Glomerular visceral epithelial cell (primary cell): ENCODE data around the gene GLIS1.

ENCODE experiments used
- DNase-seq: peaks from one replicate; pipeline ENCODE4 v3.0.0-alpha.2; 2016; ENCODE audit errors: extremely low spot score

The GLIS1 gene

DNA sequence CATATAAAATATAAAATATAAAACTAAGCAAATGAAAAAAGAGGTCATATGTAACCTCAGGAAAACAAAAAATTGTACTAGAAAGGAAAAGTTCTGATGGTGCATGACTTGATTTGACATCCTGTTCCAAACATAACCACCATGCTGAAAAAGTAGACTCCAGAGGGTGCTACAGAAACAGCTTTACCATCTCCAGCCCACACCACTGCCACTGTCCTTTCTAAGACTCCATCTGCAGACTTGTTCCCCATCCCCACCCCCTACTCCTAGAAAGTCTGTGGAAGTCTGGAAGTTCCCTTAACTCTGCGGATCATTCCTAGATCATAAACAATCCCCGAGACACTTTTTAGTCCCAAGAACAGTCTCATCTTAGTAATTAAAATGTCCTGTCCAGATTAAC, 20.5 kb downstream of the GLIS1 start:
- no peak for DNase-seq

DNA sequence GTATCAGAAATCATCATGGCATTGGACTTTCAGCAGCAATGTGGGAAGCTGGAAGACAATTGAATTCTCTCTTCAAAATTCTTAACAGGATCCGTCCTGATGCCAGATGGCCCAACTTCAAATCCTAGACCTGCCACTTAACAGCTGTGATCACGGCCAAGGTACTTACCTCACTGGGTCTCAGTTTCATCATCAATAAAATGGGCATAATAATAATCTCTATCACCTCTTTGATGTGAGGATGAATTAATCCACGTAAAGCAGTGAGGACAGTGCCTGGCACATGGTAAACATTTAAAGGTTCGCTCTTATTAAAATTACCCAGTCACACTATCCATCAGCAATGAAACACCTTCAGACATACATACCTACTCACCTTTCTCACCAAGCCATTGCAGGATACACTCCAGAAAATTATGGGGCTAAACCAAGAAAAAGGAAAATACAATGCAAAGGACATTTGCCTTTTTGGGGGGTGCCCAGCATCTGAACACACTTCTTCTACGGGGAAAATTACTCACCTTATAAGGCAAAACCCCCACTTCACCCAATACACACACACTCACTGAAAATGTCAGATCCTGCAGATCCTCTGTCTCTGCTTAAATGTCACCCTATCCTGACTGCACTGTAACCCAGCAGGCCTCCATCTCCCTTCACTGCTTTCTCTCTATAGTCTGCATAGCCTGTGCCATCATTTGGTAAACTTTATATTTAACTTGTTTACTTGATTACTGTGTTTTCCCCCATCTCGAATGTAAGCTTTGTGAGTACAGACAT, 21.7 kb downstream of the GLIS1 start:
- no peak for DNase-seq

DNA sequence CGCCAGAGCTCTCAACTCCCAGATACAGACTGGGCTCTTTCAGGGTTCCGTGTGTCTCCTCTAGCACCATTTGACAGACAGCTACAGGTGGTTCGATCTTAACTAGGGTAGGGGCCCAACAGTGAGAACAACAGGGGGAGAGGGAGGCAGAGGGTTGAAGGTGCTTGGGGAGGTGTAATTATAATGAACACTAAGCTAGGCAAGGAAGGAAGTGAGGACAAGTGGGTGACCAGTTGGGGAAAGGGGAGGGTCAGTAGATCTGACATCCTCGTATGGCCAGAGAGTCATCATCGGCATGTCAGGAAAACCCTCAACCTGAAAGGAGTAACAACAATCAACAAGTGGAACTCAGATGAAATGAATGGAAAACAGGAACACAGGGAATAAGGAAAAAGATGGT, 22.8 kb downstream of the GLIS1 start:
- DNase-seq = no peak

DNA sequence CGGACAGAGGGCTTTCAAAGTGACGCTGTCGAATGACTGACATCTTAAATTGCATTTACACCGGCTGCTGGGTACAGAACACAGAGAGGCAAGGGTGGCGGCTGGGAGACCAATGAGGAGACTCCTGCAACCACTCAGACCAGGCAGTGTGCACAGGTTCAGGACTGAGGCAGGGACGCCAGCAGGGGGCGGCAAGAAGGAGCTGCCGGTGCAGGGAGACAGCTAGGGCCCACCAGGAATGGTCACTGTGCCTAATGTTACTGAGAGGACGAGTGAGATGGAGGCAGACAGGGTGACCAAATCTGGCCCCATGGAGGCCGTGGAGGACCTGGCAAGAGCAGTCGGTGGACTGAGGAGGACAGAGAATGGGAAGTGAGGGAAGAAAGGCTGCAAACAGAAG, 23.5 kb downstream of the GLIS1 start:
- no peak for DNase-seq

DNA sequence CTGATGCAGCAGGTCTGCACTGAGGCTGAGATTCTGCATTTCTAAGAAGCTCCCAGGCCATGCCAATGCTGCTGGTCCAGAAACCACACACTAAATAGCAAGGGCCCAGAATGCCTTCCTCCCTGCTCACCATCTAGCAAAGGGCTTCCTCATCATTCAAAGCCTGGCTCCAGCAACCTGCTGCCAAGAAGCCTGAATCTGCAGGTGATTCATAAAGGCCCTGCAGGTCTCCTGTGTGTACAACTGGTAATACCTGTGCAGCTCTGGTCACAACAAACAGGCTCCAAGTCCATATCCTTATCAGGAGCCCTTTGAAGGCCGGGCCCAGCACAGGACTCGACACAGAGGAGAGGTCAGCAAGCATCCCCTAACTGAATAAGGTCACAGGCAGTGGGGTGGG, 26.7 kb downstream of the GLIS1 start:
- DNase-seq = no peak

DNA sequence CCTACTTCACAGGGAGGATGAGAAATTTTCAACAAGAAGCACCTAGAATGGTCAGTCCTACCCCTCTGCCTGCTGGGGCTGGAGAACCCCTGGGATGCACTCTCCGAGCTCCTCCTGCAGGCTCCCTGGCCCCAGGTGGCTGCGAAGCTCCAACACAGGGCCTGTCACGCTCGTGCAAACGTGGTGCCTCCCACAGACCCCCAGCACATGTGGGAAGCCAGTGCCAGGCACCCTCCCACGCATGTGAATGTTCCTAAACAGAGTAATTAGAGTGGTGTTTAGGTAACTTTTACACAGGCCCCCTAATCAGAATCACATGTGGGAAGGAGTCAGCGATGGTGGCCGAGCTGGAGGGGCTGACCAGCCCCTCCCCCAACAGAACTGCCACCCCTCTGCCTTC, 28.4 kb downstream of the GLIS1 start:
- no peak for DNase-seq

DNA sequence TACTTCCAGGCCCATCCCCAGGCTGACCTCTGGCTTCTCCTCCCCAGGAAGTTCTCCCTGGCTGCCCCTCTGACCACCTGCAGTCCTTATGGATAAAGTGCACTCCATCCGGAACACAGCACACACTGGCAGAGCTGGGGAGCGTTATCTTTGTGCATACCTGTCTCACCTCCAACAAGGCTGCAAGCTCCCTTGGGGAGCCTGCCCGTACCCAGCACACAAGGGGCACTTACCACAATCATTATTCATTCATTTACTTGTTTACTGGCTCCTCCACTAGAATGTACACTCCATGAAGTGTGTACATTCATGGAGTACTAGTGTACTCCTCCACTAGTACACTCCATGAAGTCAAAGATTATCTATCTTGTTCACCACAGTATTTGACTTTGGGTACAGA, 30.3 kb downstream of the GLIS1 start:
- DNase-seq = no peak

DNA sequence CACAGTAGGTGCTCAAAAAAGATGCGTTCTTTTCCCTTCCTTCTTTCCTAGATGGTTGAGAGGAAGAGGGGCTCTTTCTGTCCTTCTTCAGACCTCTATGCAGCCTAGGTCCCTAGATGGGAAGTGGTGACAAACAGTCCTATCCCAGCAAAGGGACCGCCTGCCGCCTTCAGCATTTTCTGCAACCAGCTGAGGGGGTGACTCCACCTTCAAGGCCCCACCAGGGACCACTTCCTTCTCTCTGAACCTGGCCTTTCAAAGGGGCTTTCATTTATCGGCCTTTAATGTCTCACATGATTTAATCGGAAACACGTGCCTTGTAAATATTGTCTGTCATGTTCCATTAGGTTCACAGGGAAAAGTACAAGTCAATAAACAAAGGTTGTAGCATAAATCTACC, 32.6 kb downstream of the GLIS1 start:
- DNase-seq = no peak

DNA sequence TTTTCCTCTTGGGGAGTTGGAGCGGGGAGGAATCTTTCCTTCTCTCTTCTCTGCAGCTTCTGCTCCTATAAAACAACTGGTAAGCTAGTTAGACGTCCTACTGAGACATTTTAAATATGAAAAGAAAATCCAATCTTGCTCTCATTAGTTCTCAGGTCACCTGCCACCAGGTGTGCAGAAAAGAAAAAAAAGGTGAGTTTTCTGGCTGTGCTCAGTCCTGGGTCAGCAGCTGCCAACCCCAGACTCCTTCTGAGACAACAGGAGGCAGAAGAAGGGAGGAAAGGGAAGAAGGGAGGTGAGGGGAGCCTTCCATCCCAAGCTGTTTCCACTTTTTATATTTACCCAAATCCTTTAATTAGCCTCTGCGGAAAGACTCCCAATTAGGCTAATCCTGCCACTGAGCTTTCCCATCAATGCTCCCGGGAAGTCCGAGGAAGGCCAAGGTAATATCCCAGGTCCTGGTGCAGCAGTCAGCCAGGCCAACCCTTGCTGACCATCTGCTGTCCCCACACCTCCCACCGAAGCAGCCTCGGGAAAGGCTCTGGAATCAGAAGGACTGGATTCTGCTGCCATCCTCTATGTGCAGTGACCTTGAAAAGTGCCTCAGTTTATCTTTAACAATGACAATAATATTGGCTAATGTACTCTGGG, 33.4 kb downstream of the GLIS1 start:
- no peak for DNase-seq

DNA sequence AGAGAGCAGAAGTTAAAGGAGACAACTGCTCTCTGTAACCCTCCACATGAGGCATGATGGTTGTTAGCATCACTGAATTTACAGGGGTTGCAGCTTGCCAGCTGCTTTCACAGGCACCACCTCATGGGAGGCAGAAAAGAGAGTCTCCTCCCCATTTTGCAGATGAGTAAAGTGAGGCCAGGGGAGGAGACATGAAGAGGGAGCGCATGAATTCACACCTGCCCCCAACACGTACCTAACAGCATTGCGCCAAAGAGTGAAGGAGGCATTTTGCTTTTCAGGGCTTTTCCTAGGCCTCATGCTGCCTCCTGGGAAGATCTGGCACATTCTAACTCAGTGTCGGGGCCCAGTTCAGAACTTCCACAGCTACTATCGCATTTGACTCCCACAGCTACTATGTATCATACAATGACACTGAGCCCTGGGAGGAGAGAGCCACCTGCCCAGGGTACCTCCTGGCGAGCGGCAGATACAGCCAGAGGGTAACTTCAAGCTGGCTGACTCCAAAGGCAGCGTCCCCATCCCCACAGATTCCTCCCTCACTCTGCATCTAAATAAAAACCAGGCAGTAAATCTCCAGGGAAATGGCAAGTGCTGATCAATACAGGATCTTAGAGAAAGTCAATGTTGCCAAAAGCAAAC, 34.0 kb downstream of the GLIS1 start:
- no peak for DNase-seq

DNA sequence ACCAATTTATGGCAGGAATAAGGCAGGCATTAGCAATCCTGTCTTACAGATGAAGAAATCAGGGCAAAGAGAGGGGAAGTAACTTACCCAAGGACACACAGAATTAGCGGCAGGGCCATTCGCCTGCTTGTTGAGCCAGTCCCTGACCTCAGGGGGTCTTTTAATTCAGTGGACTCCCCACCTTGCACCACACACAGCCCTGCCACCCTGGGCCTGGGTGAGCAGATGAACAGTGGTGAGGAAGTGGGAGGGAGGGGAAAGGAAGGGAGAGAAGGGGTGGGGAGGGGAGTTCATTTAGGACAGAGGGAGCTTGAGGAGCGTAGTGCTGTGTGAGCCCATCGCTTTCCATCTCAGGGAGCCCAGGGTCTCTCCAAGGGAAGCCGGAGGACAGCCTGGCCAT, 34.7 kb downstream of the GLIS1 start:
- DNase-seq = no peak

DNA sequence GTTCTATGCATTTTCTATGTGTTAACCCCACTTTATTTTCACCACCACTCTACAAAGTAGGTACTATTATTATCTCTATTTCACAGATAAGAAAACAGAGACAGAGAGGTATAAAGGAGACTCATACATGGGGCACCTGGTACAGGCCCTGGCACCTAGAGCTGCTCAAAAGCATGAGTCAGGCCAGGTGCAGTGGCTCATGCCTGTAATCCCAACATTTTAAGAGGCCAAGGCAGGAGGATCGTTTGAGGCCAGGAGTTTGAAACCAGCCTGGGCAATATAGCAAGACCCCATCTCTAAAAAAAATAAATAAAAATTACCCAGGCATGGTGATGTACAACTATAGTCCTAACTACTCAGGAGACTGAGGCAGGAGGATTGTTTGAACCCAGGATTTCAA, 35.8 kb downstream of the GLIS1 start:
- DNase-seq = no peak

DNA sequence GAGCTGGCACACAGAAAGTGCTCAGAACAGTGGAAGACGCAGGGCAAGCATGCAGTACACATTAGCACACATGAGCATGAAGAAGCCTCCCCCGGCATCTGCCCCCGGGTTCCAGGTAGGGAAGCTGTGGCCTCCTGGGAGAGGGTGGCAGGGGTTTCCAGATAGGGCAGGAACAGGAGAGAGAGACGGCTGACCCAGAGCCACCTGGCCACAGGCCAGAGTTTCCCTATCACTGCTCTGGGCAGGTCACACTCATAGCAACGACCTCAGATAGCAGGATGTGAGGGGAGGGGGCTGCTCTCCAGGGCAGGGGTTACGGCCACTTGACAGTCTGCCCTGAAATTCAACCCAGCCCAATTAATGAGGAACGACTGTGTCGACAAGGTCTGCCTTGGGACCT, 36.6 kb downstream of the GLIS1 start:
- no peak for DNase-seq

DNA sequence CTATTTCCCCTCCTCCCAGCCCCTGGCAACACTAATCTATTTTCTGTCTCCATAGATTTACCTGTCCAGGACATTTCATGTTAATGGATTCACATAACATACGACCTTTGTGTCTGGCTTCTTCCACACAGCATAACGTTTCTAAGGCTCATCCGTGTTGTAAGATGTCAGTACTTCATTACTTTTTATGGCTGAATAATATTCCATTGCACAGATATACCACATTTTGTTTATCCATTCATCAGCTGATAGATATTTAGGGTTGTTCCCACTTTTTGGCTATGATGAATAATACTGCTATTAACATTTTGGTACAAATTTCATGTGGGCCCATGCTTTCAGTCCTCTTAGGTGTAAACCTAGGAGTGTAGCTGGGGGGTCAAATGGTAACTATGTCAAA, 38.2 kb downstream of the GLIS1 start:
- no peak for DNase-seq

DNA sequence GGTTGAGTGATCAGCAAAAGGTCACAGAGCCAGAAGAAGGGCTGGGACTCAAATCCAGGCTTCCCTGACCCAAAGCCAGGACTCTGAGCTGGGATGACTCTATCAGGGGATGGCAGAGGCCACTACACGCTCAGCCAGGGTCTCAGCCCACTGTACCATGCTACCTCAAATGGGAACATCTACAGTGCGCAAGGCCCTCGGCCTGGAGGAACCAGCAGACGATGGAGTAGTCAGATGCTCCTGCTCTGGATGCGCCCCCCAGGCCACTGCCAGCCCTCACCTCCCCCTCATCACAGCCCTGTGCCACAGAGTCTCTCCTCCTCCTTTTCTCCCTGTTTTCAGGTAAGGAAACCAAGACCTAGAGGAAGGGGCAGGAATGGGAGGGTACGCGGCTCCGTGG, 39.0 kb downstream of the GLIS1 start:
- DNase-seq = no peak

DNA sequence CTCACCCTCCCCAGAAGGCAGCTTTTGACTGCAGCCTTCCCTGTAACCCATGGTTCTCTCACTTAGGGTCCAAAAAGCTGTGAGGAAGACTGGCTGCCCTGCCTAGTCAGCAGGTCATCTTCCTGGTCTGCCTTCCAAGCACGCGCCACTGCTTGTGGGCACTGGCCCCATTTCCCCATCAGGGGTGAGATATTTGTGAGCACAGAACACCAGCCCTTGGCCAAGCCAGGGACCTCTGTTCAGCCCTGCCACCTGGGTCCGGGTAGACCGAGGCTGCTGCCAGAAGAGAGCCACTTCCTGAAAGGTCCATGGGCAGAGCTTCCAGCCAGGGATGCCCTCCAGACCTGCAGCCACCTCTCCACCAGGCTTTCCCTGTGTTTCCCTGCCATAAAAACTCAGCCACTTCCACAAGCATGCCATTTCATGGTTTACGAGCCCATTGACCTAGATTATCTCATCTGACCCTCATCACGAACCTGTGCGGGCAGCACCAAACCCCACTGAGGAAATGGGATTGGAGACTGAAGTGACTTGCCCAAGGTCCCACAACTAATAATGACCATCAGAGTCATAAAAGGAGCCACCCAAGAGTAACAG, 40.5 kb downstream of the GLIS1 start:
- DNase-seq = no peak

DNA sequence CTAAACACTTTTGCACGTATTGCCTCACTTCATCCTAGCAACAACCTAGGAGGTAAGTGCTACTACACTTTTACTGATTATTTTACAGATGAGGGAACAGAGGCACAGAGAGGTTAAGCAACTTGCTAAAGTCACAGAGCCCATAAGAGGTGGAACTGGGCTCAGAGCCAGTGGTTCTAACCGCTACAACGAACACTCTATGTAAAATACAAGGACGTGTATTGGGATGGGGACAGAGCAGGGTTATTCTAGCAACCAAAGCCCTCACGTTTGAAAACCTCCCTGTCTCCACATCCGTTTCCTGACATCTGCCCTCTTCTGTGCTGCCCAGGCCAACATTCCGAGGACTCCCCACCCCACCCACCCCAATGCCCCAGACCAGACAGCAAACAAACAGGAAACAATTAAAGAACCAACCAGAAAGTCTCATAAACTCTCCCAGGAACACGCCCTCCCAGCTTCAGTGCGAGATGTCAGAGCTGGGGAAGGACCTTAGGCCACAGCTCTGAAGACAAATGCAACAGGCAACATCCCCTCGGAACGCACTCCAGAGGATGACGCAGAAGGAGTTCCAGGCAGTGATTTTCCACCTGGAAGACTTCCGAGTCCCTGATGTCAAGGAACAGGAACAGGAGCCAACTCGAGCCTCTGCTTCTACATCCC, 41.1 kb downstream of the GLIS1 start:
- no peak for DNase-seq

DNA sequence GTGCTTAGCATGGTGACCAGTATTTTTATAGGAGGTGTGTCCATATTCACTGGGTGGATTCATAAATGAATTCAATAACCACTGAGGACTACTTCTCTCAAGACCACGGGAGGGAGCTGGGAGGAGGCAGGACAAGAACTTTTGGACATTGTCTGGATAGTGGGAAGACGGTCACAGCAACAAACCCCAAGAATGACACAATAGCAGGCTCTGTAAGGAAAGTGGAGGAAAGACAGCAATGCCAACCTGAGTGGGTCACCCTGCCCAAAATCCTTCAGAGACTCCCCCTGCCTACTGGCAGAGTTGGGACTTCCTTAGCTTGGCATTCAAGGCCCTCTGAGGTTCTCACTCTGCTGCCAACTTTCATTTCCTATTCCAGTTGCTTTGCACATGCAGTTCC, 42.0 kb downstream of the GLIS1 start:
- no peak for DNase-seq

DNA sequence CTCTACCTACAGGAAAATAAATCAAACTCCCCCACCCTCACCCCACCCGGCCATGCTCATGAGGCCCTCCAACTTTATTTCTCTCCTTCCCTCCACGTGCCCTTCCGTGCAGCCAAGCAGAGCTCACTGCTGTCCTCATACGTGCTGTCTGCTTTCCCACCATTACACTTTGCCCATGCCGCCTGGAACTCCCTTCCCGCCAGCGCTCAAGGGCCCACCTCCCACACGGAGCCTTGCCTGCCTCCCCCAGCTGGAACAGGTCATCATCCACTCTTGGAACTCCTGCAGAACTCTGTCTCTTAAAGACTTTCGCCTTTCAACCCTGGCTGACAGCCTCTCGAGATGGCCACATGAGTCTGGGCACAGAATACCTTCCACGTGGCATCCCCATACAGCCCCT, 42.4 kb downstream of the GLIS1 start:
- no peak for DNase-seq

DNA sequence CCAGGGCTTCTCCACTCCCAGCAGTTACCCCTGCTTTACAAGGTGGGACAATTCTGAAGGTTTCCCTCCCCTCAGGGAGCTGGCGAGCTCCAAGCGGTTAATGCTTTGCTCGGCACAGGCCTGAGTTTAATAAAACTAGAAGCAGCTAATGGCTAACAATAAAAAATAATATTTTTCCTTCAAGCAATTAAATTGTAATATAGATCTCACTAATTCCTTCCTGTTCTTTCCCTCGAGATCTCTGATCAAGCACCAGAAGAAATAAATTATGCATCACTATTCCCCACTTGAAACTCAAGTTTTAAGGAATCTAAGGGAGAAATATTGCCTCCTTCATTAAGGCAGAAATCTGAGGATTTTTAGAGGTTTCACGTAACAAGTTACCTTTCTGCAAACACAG, 42.9 kb downstream of the GLIS1 start:
- DNase-seq = no peak

DNA sequence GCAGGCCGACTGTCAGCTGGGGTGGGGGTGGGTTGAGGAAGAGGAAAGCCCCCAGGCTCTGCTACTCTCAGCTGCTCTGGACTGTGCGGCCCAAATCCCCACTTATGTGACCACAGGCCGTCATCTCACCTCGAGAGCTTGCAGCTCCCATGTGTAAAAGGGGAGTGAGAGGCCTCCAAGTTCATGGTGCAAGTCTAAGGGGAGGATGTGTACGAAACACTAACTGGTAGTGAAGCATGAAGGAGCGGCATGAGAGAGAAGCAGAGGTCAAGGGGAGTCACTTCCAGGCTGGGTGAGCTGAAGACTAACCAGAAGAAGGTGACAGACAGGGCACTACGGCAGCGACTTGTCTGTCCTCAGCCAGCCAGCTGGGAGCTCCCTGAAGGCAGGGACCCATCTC, 43.8 kb downstream of the GLIS1 start:
- DNase-seq = no peak

DNA sequence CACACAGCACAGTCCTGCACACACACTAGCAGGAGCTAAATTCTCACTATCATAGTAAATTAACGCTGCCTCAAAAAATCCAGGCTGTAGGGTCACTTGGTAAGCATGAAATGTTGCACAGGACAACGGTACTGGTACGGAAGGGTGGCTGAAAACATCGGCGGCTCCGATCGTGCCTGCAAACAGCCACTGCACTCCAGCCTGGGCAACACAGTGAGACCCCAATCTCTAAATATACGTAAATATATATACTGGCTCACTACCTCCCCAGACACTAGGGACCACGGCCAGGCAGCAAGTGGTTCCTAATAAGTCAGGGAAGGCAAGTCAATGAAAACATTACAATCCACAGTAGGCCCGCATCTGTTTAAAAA, 44.3 kb downstream of the GLIS1 start:
- no peak for DNase-seq
